Mesendoderm (in vitro differentiated cells): ENCODE data around the gene PARP11.

ENCODE experiments used
- DNase-seq: peaks from one replicate; pipeline ENCODE4 v3.0.0; 2013
- H2AK5ac ChIP-seq: 2 replicates; pipeline ENCODE4 v1.6.1; 2013; ENCODE audit warnings: low read length, inconsistent platforms
- H2BK120ac ChIP-seq: 2 replicates; pipeline ENCODE4 v1.6.1; 2013; ENCODE audit warnings: low read depth, mild to moderate bottlenecking, low read length, moderate library complexity, mixed read lengths
- H2BK15ac ChIP-seq: replicated peaks from 2 replicates; pipeline ENCODE4 v1.6.1; 2013; ENCODE audit warnings: low read depth, mild to moderate bottlenecking, moderate library complexity
- H2BK5ac ChIP-seq: 2 replicates; pipeline ENCODE4 v1.6.1; 2013; ENCODE audit warnings: low read length, inconsistent platforms
- H3K18ac ChIP-seq: 2 replicates; pipeline ENCODE4 v1.6.1; 2013; ENCODE audit warnings: mild to moderate bottlenecking, low read length, mixed read lengths
- H3K23ac ChIP-seq: one replicate; pipeline ENCODE4 v1.6.1; 2013; ENCODE audit warnings: low read length
- H3K27ac ChIP-seq: 2 replicates; pipeline ENCODE4 v1.5.1; 2013; ENCODE audit warnings: low read depth, mild to moderate bottlenecking, inconsistent platforms, low read length, moderate library complexity
- H3K27me3 ChIP-seq: 2 replicates; pipeline ENCODE4 v1.6.1; 2013; ENCODE audit warnings: low read length, control low read depth, mild to moderate bottlenecking, inconsistent platforms; ENCODE audit not compliant: insufficient read depth, poor library complexity
- H3K36me3 ChIP-seq: 2 replicates; pipeline ENCODE4 v1.6.1; 2013; ENCODE audit warnings: low read length, inconsistent platforms; ENCODE audit not compliant: control insufficient read depth, insufficient read depth
- H3K4ac ChIP-seq: one replicate; pipeline ENCODE4 v1.6.1; 2013; ENCODE audit warnings: low read depth, mild to moderate bottlenecking, low read length, moderate library complexity
- H3K4me1 ChIP-seq: 2 replicates; pipeline ENCODE4 v1.6.1; 2013; ENCODE audit warnings: low read depth, low read length, inconsistent platforms; ENCODE audit not compliant: control insufficient read depth
- H3K4me2 ChIP-seq: 2 replicates; pipeline ENCODE4 v1.6.1; 2013; ENCODE audit warnings: low read length
- H3K4me3 ChIP-seq: 2 replicates; pipeline ENCODE4 v1.5.1; 2013; ENCODE audit warnings: mild to moderate bottlenecking, low read length
- H3K56ac ChIP-seq: one replicate; pipeline ENCODE4 v1.6.1; 2013; ENCODE audit warnings: low read length
- H3K79me1 ChIP-seq: 2 replicates; pipeline ENCODE4 v1.6.1; 2013; ENCODE audit warnings: low read length, inconsistent platforms
- H3K79me2 ChIP-seq: 2 replicates; pipeline ENCODE4 v1.6.1; 2013; ENCODE audit warnings: mild to moderate bottlenecking, low read length; ENCODE audit not compliant: control insufficient read depth, insufficient read depth
- H3K9ac ChIP-seq: 2 replicates; pipeline ENCODE4 v1.6.1; 2013; ENCODE audit warnings: low read length, inconsistent platforms
- H4K5ac ChIP-seq: one replicate; pipeline ENCODE4 v1.6.1; 2013; ENCODE audit warnings: low read length
- H4K8ac ChIP-seq: one replicate; pipeline ENCODE4 v1.6.1; 2013; ENCODE audit warnings: low read depth, mild to moderate bottlenecking, control low read depth, low read length, moderate library complexity
- WGBS: extraction: QIAGEN DNeasy Blood & Tissue Kit; methylation state at CpG from one replicate; pipeline ENCODE4 v1.1.7; 2013; ENCODE audit warnings: low lambda C conversion rate, missing lambda C conversion rate; ENCODE audit not compliant: insufficient coverage; ENCODE audit errors: extremely low coverage; 5-methylcytosine and 5-hydroxymethylcytosine counted together

PARP11 gene

GRCh38 chr12:3815094-3815766, 58.0 kb downstream of the PARP11 start:
- Histone ChIP-seq H3K4ac (no peak overlapping the region), H3K79me2 (no peaks in the 10 kb centered on the region), H2BK15ac (no peak overlapping the region), H3K36me3 (no peaks in the 10 kb centered on the region), H3K23ac (no peak overlapping the region), H3K56ac (no peak overlapping the region), H3K18ac (no peak overlapping the region), H2BK120ac (no peak overlapping the region), H3K4me1 (no peaks in the 10 kb centered on the region), H3K4me3 (no peak overlapping the region), H3K79me1 (no peaks in the 10 kb centered on the region), H3K4me2 (no peak overlapping the region), H2BK5ac (no peak overlapping the region), H4K8ac (no peak overlapping the region), H3K9ac (no peak overlapping the region), H3K27me3 (no peaks in the 10 kb centered on the region), H4K5ac (no peak overlapping the region), H2AK5ac (no peak overlapping the region), H3K27ac (no peak overlapping the region)
- no peak for DNase-seq
- no CpG with 5 or more reads among the region's 4 CpGs for WGBS

- no peak overlapping the region for H3K56ac ChIP-seq
- H3K36me3 ChIP-seq: no peaks in the 10 kb centered on the region
- no peak overlapping the region for H2BK5ac ChIP-seq
- H4K5ac ChIP-seq: no peak overlapping the region
- H2BK120ac ChIP-seq: no peak overlapping the region
- no peaks in the 10 kb centered on the region for H3K79me2 ChIP-seq
- no peaks in the 10 kb centered on the region for H3K4me1 ChIP-seq
- H3K9ac ChIP-seq: no peak overlapping the region
- no peak overlapping the region for H3K4me2 ChIP-seq
- no peak overlapping the region for H3K4ac ChIP-seq
- H3K18ac ChIP-seq: no peak overlapping the region
- no peak overlapping the region for H3K4me3 ChIP-seq
- no peak overlapping the region for H2AK5ac ChIP-seq
- no peaks in the 10 kb centered on the region for H3K27me3 ChIP-seq
- DNase-seq: no peak
- no peak overlapping the region for H2BK15ac ChIP-seq
- no peak overlapping the region for H3K27ac ChIP-seq
- no peak overlapping the region for H3K23ac ChIP-seq
- H4K8ac ChIP-seq: no peak overlapping the region
- H3K79me1 ChIP-seq: no peaks in the 10 kb centered on the region
Measured at GRCh38 chr12:3810540-3810939, 62.7 kb downstream of the PARP11 start.

GRCh38 chr12:3810016-3810370, 63.2 kb downstream of the PARP11 start:
- H3K27me3 ChIP-seq: no peaks in the 10 kb centered on the region
- no peak overlapping the region for H3K4ac ChIP-seq
- no peak overlapping the region for H4K8ac ChIP-seq
- H3K18ac ChIP-seq: no peak overlapping the region
- no peaks in the 10 kb centered on the region for H3K79me2 ChIP-seq
- no peak overlapping the region for H4K5ac ChIP-seq
- H3K27ac ChIP-seq: no peak overlapping the region
- no peak for DNase-seq
- no peak overlapping the region for H3K9ac ChIP-seq
- no CpG with 5 or more reads among the region's 5 CpGs for WGBS
- no peak overlapping the region for H2AK5ac ChIP-seq
- H3K56ac ChIP-seq: no peak overlapping the region
- no peaks in the 10 kb centered on the region for H3K36me3 ChIP-seq
- no peak overlapping the region for H2BK15ac ChIP-seq
- H2BK120ac ChIP-seq: no peak overlapping the region
- H2BK5ac ChIP-seq: no peak overlapping the region
- no peaks in the 10 kb centered on the region for H3K4me1 ChIP-seq
- H3K23ac ChIP-seq: no peak overlapping the region
- no peak overlapping the region for H3K4me2 ChIP-seq
- H3K4me3 ChIP-seq: no peak overlapping the region
- H3K79me1 ChIP-seq: no peaks in the 10 kb centered on the region

- Histone ChIP-seq H3K79me1 (no peaks in the 10 kb centered on the region), H2BK5ac (no peak overlapping the region), H2AK5ac (no peak overlapping the region), H3K27me3 (no peaks in the 10 kb centered on the region), H3K9ac (no peak overlapping the region), H3K79me2 (no peaks in the 10 kb centered on the region), H2BK15ac (no peak overlapping the region), H3K4me1 (no peaks in the 10 kb centered on the region), H3K36me3 (no peaks in the 10 kb centered on the region), H3K56ac (no peak overlapping the region), H3K4me2 (no peak overlapping the region), H3K4ac (no peak overlapping the region), H3K27ac (no peak overlapping the region), H4K5ac (no peak overlapping the region), H3K4me3 (no peak overlapping the region), H4K8ac (no peak overlapping the region), H3K18ac (no peak overlapping the region), H3K23ac (no peak overlapping the region), H2BK120ac (no peak overlapping the region)
- peak; percentile 6 for DNase-seq
- no CpG with 5 or more reads among the region's 6 CpGs for WGBS
Measured at GRCh38 chr12:3809357-3810015, 63.7 kb downstream of the PARP11 start.

- no peak overlapping the region for H2BK15ac ChIP-seq
- H3K56ac ChIP-seq: no peak overlapping the region
- no peak overlapping the region for H2AK5ac ChIP-seq
- H2BK120ac ChIP-seq: no peak overlapping the region
- no peak overlapping the region for H3K9ac ChIP-seq
- no peak overlapping the region for H3K23ac ChIP-seq
- no peak overlapping the region for H2BK5ac ChIP-seq
- no peak overlapping the region for H3K18ac ChIP-seq
- no peaks in the 10 kb centered on the region for H3K4me1 ChIP-seq
- H3K79me2 ChIP-seq: no peaks in the 10 kb centered on the region
- H3K4ac ChIP-seq: no peak overlapping the region
- H4K8ac ChIP-seq: no peak overlapping the region
- no peaks in the 10 kb centered on the region for H3K36me3 ChIP-seq
- H3K79me1 ChIP-seq: no peaks in the 10 kb centered on the region
- no peaks in the 10 kb centered on the region for H3K27me3 ChIP-seq
- no peak overlapping the region for H4K5ac ChIP-seq
- no peak for DNase-seq
- no peak overlapping the region for H3K4me2 ChIP-seq
- no peak overlapping the region for H3K4me3 ChIP-seq
- no peak overlapping the region for H3K27ac ChIP-seq
- no CpG with 5 or more reads among the region's 1 CpG for WGBS
Measured at GRCh38 chr12:3805077-3805476, 68.1 kb downstream of the PARP11 start.
